GM19372 (cell line): ENCODE measurements around the gene ASAP2.

Experiments used
- ATAC-seq: cut with Tn5 transposase; IDR thresholded peaks from one replicate; pipeline ENCODE4 v1.9.1; 2021; ENCODE audit warnings: mild to moderate bottlenecking, low read depth, moderate library complexity; ENCODE audit not compliant: unreplicated experiment

Gene ASAP2

DNA sequence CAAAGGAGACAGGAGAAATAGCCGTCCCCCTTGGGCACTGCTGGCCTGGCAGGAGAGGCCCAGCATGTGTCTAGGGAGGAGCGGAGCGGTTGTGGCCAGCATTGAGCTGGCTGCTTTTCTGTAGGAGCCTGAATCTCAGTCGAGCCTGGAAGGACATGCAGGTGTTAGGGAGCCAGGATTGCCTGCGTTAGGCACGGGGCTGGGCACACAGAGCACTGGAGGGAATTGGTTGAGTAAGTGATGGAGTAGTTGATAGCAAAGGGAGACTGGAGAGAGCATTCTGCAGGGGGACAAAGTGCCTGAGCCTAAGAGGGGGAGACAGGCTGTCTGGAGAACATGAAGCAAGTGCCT, 22.8 kb downstream of the ASAP2 start:
- ATAC-seq = no peak

DNA sequence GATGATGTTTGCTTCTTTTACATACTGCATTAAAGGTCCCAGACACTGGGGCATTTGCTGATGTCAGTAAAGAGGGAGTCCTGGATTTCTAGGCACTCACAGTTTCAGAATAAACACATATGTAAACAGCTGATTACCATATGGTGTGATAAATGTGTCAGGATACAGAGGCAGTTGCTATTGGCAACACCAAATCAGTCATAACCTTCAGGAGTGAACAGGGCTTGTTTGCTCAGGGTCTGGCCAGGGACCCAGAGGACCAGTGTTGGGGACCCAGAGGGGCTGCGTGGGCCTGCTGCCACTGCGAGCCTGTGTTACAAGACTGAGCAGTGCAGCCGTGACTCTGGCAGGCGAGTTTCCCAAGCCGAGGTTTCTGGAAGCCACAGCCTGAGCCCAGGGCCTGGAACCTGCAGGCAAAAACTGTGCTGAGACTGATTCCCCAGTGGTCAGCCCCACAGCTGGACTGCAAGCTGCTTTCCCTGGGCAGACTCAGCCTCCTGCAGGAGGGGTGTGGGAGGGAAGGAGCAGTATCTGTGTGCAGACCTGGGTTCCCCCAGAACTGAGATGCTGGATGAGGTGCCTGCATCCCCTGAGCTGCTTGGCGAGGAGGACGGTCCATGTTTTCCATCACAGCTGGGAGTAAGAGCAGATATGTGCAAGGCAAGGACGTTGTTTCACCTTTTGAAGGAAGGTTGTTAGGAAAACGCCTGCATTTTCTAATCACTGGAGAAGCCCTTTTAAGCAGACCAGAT, 23.6 kb downstream of the ASAP2 start:
- ATAC-seq = no peak

DNA sequence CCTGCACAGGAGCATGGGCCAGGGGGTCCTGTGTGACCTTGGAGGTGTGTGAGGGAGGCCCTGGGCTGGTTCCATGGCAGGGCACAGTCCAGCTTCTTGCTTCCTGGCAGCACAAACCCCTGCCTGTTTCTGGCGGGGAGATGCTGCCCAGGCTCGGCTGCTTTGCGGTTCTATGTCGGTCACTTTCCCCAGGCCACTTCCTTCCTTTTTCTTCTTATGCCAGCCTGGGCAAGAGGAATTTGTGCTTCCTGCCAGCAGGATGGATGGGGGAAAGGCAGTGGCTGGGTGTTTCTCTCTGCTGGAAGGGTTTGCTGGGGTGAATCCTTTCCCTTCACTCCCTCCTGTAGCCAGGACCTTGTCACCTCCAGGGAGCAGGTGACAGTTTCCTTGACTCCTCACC, 24.3 kb downstream of the ASAP2 start:
- ATAC-seq = no peak

DNA sequence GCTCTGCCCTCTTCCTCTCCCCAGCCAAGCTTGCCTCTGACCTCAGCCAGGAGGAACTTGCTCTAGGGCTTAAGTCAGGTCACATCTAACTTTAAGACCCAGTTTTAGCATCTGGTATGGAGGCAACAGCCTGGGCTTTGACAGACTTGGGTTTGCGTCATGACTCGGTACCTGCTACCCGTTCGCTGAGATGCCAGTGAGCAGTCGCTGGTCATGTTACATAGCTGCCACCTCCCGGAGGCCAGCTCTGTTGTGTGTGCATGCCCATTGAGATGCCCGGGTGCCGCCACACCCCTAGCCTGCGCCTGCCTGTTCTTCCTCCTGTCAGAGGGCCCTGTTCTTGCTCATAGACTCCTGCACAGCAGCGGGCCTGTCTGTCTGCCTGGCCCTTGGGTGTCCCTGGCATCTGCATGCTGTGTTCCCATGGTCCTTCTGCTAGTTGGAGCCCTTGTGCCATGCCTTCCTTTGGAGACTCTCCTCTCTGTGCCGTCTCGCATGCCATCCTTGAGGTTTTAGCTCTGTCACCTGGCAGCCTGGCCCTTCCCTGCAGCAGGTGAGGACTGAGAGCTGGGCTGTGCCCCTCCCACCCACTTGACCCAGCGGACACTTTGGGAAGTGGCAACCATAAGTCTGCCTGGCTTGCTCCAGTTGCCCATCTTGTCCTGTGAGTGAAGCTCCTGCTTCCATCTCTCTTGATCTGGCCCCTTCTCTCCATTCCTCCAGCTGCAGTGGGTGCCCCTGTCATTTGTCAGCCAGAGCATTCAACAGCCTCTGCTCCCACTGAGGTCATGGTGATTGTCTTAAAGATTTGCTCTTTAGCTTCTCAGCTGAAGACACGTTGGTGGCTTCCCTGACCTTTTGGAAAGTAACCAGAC, 24.9 kb downstream of the ASAP2 start:
- no peak for ATAC-seq

DNA sequence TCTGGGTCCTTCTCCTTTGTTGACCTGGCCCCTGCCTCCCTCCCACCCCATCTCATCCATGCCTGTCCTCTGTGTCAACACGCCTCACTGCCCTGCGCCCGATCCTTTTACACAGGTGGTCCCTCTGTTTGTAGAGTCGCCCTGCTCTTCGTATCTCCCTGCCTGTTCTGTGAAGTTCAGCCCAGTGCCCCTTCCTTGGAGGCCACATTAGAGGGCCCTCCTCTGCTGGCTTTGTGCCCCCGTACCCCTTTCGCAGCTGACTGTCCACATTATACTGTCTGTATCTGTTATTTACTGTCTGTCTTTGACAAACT, 25.5 kb downstream of the ASAP2 start:
- no peak for ATAC-seq

DNA sequence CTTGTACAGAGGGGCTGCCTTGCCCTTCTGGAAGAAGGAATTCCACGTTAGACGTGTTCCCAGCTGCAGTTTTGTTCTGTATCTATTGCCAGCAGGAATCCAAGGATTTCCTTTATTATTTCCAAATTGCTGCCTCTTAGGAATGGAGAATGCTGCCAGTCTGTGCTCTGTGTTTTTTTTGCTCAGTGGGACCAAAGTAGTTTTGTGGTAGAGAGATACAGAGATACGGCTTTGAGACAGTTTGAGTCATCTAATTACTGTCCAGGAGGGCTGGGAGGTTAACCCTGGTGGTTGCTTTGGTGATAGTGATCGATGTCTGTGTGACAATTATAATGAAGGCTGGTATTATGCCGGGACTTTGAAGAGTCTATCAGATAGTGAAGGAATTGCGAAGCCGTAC, 26.3 kb downstream of the ASAP2 start:
- ATAC-seq = no peak

DNA sequence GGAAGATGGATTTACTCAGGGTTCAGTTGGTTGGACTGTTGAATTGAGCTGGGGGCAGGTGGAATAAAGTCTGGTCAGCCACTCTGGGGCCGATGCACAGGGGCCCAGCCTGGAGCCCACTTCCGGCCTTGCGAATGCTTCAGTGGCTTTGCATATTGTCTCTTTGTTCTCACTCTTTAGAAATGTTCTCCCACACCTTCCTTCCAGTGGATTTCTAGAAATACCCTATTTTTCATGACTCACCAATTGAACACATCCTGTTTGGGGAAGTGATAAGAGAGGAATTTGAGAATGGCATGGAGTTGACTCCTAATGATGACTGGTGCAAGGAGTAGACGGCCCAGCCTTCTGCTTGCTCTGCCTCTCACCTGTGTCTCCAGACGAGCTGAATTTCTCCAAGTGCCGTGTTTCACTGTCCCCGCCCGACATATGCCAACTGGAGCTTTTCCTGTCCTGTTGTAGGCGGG, 28.1 kb downstream of the ASAP2 start:
- no peak for ATAC-seq

DNA sequence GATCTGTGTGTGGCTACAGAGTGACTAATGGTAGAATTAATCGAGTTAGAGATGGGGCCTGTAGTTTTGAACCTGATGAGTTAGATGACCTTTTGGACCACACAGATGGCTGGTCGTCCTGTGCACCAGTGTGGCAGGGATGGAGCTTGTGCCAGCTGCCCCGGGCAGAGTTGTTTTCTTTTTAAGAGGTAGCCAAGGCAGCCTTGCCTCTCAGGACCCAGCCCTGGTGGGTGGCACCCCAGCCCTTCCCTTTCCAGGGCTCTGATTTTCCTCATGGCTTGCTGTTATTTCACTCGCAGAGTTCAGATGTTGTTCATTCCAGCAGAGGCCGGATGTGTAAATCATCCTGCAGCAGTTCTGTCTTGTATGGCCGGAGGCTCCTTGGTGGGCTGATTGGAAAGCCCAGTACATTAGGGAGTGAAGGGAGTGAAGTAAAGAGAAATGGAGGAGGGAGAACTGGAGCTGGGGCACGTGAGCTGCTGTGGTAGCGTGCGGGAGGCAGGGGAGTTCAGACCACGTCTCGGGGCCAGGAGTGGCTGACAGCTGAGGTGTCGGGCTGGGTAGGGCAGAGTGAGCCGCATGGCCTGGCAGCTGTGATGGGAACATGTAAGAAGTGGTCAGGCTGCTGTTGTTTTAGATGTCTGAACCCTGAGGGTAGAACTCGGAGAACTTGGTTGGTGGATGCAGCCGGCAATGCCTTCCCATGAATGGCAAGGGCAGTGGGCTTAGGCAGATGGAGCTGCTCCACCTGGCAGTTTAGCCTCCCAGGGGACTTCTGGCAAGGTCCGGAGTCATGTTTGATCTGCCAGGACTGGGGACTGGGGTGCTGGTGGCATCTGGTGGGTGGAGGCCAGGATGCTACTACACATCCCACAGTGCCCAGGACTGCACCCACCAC, 28.8 kb downstream of the ASAP2 start:
- no peak for ATAC-seq

DNA sequence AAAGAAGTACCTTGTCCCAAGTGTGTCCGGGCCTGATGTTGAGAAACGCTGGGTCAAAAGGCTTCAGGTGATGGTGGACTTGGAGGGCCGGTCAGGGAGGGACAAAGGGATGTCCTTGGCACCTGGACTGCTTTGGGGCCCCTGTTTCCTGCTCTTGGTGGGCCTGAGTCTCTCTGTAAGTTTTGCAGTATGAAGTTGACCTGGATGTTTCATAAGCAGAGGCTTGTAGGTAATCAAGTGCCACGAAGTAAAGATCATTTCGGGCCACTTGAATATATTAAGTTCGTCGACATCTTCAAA, 29.4 kb downstream of the ASAP2 start:
- no peak for ATAC-seq

DNA sequence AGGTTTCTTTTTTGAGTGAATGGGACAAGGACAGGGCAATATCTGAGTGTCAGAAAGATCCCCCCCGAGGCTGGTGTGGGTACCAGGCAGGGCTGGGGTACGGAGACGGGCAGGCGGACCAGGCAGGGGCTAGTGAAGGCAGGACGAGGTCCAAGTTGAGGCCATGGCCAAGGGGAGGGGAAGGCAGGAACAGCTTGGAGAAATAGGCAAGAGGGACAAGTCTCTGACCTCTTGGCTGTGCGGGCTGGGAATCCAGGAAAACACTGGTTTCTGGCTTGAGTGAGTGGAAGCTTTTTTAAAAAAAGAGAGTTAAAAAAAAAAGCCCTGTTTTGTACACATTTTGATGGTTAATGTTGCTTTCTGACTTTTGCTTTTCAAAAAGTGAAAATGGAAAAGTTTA, 30.3 kb downstream of the ASAP2 start:
- ATAC-seq = no peak

DNA sequence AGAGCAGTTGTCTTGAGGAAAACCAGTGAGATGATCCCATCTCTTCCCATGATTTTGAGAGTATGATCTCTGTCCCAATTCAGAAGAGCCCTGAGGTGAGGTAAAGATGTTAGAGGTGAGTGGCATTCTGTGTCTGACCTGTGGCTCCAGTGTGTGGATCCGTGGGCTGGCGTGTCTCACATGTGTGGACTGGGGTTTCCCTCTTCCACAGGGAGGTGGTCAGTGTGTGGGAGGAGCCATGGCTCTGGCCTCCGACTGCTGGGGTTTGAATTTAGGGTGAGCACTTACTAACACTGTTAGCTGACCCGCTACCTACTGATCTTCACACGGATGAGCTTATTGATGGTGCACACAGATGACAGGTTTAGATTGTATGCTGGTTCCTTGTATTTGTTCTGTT, 31.2 kb downstream of the ASAP2 start:
- ATAC-seq = no peak

DNA sequence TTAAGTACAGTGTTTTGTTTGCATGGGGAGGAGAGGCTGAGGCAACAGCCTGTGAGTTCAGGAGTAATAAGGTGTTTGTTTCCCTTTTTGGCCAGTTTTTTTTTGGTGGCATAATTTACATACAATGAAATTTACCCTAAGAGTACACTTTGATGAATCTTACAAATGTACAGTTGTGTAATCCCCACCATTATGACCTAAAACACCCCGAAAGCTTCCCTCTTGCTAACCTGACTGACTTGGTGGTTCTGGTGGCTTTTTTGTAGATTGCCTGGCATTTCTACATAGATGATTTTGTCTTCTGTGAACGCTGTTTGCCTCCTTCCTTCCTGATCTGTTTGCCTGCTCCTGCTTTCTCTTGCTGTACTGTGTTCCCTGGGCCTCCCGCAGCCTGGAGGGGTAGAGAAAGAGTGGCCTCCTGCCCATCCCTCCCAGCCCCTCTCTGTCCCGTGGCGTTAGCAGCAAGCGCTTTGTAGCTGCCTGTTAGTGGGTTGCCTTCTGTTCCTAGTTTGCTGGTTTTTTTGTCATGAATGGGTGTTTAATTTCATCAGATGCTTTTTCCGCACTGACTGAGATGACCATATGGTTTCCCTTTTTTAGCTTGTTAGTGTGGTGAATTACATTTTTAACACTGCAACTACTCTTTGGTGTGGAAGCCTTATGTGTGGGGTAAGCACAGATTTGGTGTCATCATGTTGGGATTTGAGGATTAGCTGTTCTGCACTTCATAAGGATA, 32.1 kb downstream of the ASAP2 start:
- no peak for ATAC-seq

DNA sequence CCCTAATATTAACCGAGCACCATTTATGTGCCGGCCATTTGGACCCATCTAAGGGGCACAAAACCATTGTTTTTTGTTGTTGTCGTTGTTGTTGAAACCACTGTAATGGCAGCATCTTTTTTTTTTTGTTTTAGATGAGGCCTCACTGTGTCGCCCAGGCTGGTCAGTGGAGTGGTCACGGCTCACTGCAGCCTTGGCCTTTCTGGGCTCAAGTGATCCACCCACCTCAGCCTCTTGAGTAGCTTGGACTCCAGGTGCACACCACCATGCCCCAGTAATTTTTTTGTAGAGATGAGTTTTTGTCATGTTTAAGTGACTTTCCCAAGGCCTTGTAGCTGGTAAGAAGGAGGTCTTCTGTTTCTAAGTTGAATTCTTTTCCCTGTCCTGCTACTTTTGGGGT, 33.0 kb downstream of the ASAP2 start:
- ATAC-seq = no peak

DNA sequence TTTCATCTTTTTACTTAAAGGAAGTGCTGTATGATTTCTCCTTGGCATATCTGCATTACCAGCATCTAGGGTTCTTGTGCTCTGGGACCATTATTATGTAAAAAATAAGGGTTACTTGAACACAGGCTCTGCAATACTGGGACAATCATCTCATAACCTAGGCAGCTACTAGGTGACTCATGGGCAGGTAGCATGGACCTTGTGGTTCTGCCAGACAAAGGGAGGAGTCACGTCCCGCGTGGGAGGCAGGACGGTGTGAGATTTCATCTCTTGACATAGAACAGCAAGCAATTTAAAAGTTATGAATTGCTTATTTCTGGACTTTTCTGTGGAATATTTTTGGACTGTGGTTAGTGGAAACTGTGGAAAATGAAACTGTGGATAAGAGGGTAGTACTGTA, 34.1 kb downstream of the ASAP2 start:
- no peak for ATAC-seq

DNA sequence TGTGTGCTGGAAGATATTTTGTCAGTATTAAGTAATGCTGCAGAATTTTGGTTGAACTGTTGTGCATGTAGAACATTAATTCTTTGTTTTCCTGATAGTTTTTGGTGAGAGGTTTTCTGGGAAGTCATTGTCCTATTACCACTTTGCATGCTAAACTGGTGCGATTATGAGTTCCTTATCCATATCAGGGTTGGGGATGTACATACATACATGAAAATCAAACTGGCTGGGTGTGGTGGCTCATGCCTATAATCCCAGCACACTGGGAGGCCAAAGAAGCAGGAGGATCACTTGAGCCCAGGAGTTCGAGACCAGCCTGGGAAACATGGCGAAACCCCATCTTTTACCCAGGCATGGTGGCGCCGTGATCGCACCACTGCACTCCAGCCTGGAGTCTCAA, 34.6 kb downstream of the ASAP2 start:
- ATAC-seq = no peak

DNA sequence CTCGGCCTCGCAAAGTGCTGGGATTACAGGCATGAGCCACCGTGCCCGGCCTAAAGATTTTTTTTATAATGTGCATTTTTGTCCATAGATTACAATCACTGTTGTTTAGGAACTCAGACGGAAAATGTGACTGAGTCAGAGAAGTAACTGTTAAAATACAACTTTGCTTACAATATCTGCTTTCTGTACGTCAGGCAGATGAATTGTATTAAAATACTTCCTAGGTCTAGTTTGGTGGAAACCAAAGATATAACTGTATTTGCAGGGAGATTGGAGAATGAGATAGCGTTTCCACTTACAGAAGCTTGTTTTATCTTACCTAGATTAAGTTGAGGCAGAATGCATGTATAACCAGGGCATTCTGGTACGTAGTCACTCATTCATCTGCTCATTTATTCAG, 36.7 kb downstream of the ASAP2 start:
- ATAC-seq = no peak

DNA sequence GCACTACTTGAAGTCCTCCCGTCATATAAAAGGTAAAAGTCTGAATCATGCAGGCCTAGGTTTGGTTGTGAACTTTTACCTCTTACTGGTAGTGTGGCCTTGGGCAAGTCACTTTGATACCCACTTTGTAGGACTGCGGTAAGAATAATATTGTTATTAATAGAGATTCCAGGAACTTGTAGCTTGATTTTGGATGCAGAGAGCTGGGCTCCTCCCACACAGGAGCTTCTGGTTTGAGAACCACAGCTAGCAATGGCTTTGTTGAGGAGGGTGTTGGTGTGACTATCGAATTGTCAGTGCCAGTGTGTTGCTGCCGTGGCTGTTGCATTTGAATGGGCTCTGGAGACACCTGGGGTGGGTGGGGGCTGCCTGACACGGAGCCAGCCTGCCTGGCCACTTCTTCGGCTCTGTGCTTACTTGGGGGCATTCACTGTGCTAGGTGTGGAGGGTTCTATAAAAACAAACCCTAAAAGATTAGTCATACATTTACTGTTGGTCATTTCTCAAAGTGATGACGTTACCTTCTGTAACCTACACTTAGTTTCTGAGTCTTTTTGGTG, 38.5 kb downstream of the ASAP2 start:
- no peak for ATAC-seq

DNA sequence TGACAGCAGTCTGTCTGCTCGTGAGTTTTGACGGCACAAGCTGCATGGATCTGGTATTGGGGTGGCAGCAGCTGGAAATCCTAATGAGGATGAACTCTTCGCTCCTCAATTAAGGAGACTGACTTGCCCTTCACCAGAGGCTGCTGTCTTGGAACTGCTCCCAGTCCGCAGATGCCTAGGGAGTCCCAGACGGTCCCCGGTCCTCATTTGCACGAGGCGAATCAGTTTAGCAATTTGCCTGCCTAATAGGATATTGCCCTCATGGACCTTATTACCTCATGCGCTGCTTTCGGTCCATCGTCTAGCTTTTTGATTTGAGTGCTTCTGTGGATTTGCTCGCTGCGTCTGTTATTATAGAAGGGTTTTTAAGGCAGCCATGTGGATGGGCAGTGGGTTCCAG, 40.6 kb downstream of the ASAP2 start:
- ATAC-seq = no peak

DNA sequence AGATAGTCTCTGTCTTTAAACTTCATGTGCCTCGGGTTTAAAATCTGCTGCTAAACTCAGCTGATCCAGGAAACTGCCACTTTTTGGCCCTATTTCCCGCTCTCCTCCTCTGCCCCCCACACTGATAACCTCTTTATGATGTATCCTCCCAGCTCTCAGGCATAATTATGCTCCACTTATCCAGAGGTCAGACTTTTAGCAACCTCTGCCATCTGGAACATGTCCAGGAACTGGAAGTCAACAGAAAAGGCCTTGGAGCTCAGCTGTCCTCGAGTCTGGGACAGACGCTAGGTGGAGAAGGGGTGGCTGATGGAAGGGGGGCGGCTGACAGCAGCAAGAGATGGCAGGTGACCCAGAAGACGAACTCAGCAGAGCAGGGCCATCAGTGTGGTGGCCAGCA, 41.2 kb downstream of the ASAP2 start:
- no peak for ATAC-seq

DNA sequence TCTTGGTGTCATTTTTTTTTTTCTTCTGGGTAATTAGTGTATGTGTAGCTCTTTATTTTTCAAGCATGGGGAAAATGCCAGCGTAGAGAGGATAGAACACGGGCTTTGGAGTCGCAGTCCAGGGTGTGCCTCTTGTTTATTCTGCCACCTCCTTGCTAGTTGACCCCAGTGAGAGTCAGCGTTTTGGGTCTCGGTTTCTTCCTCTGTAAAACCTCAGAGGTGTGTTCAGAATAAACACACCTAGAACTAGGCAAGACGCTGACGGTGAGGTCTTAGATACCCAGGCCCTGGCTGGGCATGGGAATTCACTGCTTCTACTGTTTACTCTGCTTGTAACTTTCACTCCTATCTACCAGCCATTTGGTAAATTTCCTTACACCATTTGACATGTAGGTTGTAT, 41.8 kb downstream of the ASAP2 start:
- no peak for ATAC-seq
